Activated T-helper 1 cell treated with anti-CD3 and anti-CD28 coated beads, Interleukin-12 subunit alpha, Interleukin-12 subunit beta, Interleukin-2, Interleukin-4 antibody, amounts not matched to agents 30 ng/mL and 10 ng/mL and 1 ng/mL, durations not matched to agents 14 hours and 24 hours and 36 hours (primary cell): ENCODE measurements around the gene COL1A1. TPM values are rescaled to one million over a fixed set of nuclear protein-coding genes. Genes with fewer than 3 reads are reported as not detected.

ENCODE experiments used
- DNase-seq: peaks from one replicate; pipeline ENCODE4 v3.0.0; 2021; ENCODE audit warnings: low spot score
- H3K27ac Mint-ChIP-seq: one replicate; pipeline ENCODE4 v1.8.0; 2021; ENCODE audit warnings: mild to moderate bottlenecking, mixed read lengths
- H3K27me3 Mint-ChIP-seq: one replicate; pipeline ENCODE4 v1.8.0; 2022; ENCODE audit warnings: mild to moderate bottlenecking, moderate library complexity, mixed read lengths; ENCODE audit not compliant: insufficient read depth
- H3K36me3 Mint-ChIP-seq: one replicate; pipeline ENCODE4 v1.8.0; 2021; ENCODE audit warnings: low read depth, mixed read lengths
- H3K4me1 Mint-ChIP-seq: one replicate; pipeline ENCODE4 v1.8.0; 2021; ENCODE audit warnings: low read depth, mixed read lengths
- H3K4me3 Mint-ChIP-seq: one replicate; pipeline ENCODE4 v1.8.0; 2021; ENCODE audit warnings: mild to moderate bottlenecking, moderate library complexity, mixed read lengths
- H3K9me3 Mint-ChIP-seq: one replicate; pipeline ENCODE4 v1.8.0; 2021; ENCODE audit warnings: mixed read lengths
- intact Hi-C: fragments of 100-400 bp; cut with micrococcal nuclease; formaldehyde crosslinking; loops from one replicate; pipeline ENCODE4 v1.15.1; 2024
- total RNA-seq: library from RNA; stranded (reverse); gene quantifications from 2 replicates; pipeline ENCODE4 v1.2.3, GENCODE V29; 2022

The COL1A1 gene
- total RNA-seq, 1 donor from 2014 or later: 2.0 TPM

GRCh38 chr17:50220811-50221210 lies 19.4 kb upstream of the COL1A1 start:
- Mint-ChIP-seq H3K36me3 (no peaks in the 10 kb centered on the region), H3K4me1 (peaks cover 7% of the 10 kb centered on the region), H3K4me3 (no peak overlapping the region), H3K27me3 (peaks cover 24% of the 10 kb centered on the region), H3K9me3 (peaks cover 15% of the 10 kb centered on the region), H3K27ac (no peak overlapping the region)
- no peak for DNase-seq
- intact Hi-C loops: no loop called here

GRCh38 chr17:50219939-50220465 lies 18.6 kb upstream of the COL1A1 start:
- H3K4me1 Mint-ChIP-seq: peaks cover 7% of the 10 kb centered on the region
- no peak for DNase-seq
- peaks cover 6% of the 10 kb centered on the region for H3K9me3 Mint-ChIP-seq
- intact Hi-C loops: no loop called here
- peaks cover 24% of the 10 kb centered on the region for H3K27me3 Mint-ChIP-seq
- H3K27ac Mint-ChIP-seq: no peak overlapping the region
- no peak overlapping the region for H3K4me3 Mint-ChIP-seq
- H3K36me3 Mint-ChIP-seq: no peaks in the 10 kb centered on the region

- Mint-ChIP-seq H3K36me3 (no peaks in the 10 kb centered on the region), H3K4me1 (peaks cover 7% of the 10 kb centered on the region), H3K9me3 (no peaks in the 10 kb centered on the region), H3K27ac (no peak overlapping the region), H3K27me3 (peaks cover 24% of the 10 kb centered on the region), H3K4me3 (no peak overlapping the region)
- intact Hi-C loops: no loop called here
- DNase-seq: no peak
Measured at GRCh38 chr17:50219342-50219741, 17.9 kb upstream of the COL1A1 start.

GRCh38 chr17:50218771-50219315 lies 17.4 kb upstream of the COL1A1 start:
- intact Hi-C loops: no loop called here
- H3K36me3 Mint-ChIP-seq: no peaks in the 10 kb centered on the region
- peaks cover 7% of the 10 kb centered on the region for H3K4me1 Mint-ChIP-seq
- H3K27ac Mint-ChIP-seq: no peak overlapping the region
- DNase-seq: no peak
- H3K9me3 Mint-ChIP-seq: no peaks in the 10 kb centered on the region
- peaks cover 27% of the 10 kb centered on the region for H3K27me3 Mint-ChIP-seq
- no peak overlapping the region for H3K4me3 Mint-ChIP-seq

DNA sequence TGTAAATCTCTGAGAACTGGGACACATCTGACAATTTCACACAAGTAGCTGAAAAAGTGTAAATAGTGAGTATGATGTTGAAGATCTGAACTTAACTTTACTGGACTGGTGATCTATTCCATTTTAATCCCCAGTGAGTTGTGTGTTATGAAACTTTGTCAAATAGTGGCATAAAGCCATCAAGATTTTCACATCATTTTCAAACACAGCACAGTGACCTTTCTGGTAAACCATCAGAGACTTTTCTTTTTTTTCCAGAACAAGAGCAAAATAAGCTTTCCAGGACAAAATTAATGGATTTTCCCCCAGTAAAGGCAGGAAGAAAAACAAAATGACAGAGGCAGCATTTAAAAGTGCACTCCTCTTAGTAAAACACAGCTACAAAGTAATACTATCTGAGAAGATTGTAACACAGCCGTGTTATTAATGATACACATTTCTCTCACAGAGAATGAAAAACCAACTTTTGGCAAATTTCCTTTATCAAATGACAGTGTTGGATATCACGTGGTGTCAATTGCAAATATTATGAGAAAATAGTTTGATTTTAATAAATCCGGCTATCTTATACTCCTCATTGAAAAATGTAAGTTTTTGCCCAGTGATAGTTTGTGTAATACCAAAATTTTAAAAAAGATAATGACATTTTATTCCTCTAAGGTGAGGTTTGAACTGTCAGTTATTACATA lies 16.8 kb upstream of the COL1A1 start:
- no peak overlapping the region for H3K27ac Mint-ChIP-seq
- H3K4me3 Mint-ChIP-seq: no peak overlapping the region
- peaks cover 27% of the 10 kb centered on the region for H3K27me3 Mint-ChIP-seq

GRCh38 chr17:50217591-50217990 lies 16.2 kb upstream of the COL1A1 start:
- DNase-seq: no peak
- Mint-ChIP-seq H3K27ac (no peak overlapping the region), H3K4me3 (no peak overlapping the region), H3K4me1 (peaks cover 15% of the 10 kb centered on the region), H3K27me3 (peaks cover 27% of the 10 kb centered on the region), H3K36me3 (no peaks in the 10 kb centered on the region), H3K9me3 (no peaks in the 10 kb centered on the region)
- intact Hi-C loops: no loop called here

More for the DNA sequence above, 16.8 kb upstream of the COL1A1 start:
- Mint-ChIP-seq H3K36me3 (no peaks in the 10 kb centered on the region), H3K9me3 (no peaks in the 10 kb centered on the region), H3K4me1 (peaks cover 9% of the 10 kb centered on the region)
- no peak for DNase-seq
- intact Hi-C loops: no loop called here

DNA sequence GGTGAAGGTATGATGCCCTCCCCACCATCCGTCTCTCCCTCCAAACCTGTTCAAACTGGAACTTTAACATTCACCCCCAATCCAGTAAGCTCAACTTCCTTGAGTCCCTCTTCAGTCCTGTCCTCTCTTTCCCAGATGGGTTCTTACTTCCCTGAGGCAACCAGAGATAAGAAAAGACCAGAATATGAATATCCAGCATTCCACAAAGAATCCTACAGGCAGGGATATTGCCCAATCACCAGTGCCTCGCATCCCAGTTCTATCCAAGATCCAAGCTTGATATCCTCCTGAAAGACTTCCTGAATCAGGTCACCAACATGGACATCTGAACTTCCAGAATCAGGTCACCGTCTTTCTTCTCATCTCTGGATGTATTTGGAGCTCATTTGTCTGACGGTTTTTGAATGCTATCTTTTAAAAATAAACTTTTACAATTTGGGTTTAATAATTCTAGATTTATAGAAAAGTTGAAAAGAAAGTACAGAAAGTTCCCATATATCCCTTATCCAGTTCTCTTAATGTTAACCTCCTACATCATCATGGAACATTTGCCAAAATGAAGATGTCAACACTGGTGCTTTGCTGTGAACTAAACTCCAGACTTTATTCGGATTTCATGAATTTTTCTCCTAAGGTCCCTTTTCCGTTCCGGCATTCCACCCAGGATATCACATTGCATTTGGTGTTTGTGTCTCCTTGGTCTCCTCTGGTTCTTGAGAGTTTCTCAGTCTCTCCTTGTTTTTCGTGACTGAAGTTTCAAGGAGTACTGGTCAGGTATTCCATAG lies 13.7 kb upstream of the COL1A1 start:
- H3K27ac Mint-ChIP-seq: no peak overlapping the region
- no peak for DNase-seq
- H3K27me3 Mint-ChIP-seq: peaks cover 31% of the 10 kb centered on the region
- H3K9me3 Mint-ChIP-seq: no peaks in the 10 kb centered on the region
- H3K4me1 Mint-ChIP-seq: peaks cover 12% of the 10 kb centered on the region
- no peak overlapping the region for H3K4me3 Mint-ChIP-seq
- no peaks in the 10 kb centered on the region for H3K36me3 Mint-ChIP-seq
- intact Hi-C loops: no loop called here

DNA sequence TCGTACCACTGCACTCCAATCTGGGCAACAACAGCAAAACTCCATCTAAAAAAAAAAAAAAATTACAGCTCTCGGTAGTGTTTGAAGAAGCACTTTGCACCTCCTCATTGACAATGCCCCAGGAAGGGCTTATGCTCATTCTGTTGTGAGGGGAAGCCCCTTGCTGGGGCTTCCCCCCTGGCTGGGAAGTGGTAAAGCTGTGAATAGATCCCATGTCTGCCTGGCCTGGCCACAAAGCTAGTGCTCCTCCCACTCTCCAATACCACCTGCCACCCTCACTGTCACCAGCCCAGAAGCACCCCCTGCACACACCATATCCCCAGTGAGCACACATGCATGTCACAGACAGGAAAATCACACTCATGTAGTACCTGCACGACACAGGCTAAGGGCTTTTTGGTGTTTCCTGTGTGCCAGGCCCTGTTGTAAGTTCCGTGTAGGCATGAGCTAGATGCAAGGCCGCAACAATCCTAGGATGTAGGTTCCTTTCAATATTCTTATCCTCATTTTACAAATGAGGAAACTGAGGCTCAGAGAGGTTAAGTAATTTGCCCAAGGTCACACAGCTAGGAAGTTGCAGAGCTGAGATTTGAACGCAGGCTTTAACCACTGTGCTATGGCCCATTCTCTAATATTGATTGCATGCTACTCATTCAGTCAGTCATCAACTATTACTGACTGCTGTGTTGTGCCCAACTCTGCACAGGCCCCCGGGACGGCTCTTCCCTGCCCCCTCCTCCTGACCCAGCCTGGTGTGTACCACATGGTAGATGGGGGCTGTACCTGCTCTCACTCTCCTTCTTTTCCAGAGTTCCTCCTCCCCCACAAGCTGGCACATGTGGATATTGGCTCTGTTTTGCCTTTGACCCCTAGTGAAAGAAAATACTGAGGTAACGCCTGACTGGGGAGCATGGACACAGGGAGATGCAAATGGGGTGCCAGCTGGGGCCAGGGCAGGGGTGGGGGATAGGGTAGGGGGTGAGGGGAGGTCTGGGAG lies 11.9 kb upstream of the COL1A1 start:
- intact Hi-C loops: no loop called here
- Mint-ChIP-seq H3K27me3 (peaks cover 34% of the 10 kb centered on the region), H3K4me1 (peaks cover 12% of the 10 kb centered on the region), H3K27ac (no peak overlapping the region), H3K9me3 (no peaks in the 10 kb centered on the region), H3K4me3 (no peak overlapping the region), H3K36me3 (no peaks in the 10 kb centered on the region)
- peak; percentile 21 for DNase-seq

GRCh38 chr17:50212121-50212843 lies 10.9 kb upstream of the COL1A1 start:
- Mint-ChIP-seq H3K4me3 (no peak overlapping the region), H3K9me3 (no peaks in the 10 kb centered on the region), H3K27ac (no peak overlapping the region), H3K27me3 (peaks cover 31% of the 10 kb centered on the region), H3K4me1 (peaks cover 12% of the 10 kb centered on the region), H3K36me3 (no peaks in the 10 kb centered on the region)
- intact Hi-C loops: no loop called here
- DNase-seq: no peak

DNA sequence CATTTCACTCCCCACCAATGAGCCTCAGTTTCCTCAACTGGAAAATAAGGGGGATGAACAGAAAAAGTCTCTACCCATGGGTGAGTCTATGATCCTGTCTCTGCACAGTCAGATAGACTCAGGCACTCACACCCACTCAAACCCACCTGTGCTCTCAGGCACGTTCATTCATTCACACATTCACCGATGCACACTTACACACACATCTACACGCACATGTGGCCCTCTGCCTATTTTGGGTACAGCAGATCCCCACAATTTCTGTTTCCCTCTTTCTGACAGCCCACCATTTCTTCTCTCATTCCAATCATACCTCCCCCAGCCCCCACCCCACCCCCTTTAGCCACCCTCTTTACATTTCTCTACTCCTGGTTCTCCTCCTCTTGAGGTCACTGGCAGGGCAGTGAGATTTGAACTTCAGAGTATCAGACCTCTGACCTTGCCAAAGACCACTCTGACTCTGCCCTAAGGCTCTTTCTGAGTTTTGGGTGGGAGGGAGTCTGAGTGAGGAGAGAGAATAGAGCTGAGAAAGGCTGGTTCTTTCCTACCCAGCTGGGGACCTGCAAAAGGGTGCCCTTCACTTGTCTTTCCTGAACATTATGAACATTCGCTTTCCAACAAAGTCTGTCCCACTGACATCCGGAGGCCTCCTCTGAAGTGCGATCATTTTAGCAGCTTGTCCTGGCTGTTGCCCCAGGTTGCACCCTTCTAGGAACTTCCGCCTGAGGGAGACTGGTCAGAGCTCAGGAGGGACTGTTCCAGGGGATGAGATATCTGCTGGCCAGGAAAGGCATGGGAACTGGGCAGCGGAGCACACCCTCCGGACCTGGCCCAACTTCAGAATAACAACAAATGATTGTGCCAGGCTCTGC lies 10.1 kb upstream of the COL1A1 start:
- peaks cover 17% of the 10 kb centered on the region for H3K4me1 Mint-ChIP-seq
- H3K36me3 Mint-ChIP-seq: no peaks in the 10 kb centered on the region
- H3K9me3 Mint-ChIP-seq: no peaks in the 10 kb centered on the region
- intact Hi-C loops: no loop called here
- peaks cover 29% of the 10 kb centered on the region for H3K27me3 Mint-ChIP-seq
- DNase-seq: no peak
- no peak overlapping the region for H3K4me3 Mint-ChIP-seq
- H3K27ac Mint-ChIP-seq: no peak overlapping the region
